Lower leg skin (tissue), 4 donors: ENCODE results near the gene CD276. TPM values are rescaled to one million over a fixed set of nuclear protein-coding genes. Genes with fewer than 3 reads are reported as not detected.

Experiments used
- DNase-seq, 2 donors: peaks; one replicate each; pipeline ENCODE4 v3.0.0-alpha.2; 2019; ENCODE audit warnings: low spot score in 2 of 2
- H3K4me3 ChIP-seq: fragments of 200-600 bp; sonication (generic); 2 replicates; pipeline ENCODE4 v1.5.1; 2017; ENCODE audit warnings: mild to moderate bottlenecking, low read depth; ENCODE audit not compliant: poor library complexity, severe bottlenecking
- POLR2A ChIP-seq, 2 donors: fragments of 450-650 bp; IDR thresholded peaks; one replicate each; pipeline ENCODE4 v1.6.1; 2016 to 2017; ENCODE audit warnings: antibody characterized with exemption in 2 of 2, mild to moderate bottlenecking in 1 of 2, moderate library complexity in 1 of 2
- WGBS, 2 donors: methylation state at CpG; one replicate each; pipeline ENCODE4 v1.1.5; 2018; 5-methylcytosine and 5-hydroxymethylcytosine counted together
- intact Hi-C: fragments of 100-400 bp; cut with DNase I; formaldehyde crosslinking; loops from one replicate; pipeline ENCODE4 v1.15.0; 2023; ENCODE audit warnings: low total_unique reads
- total RNA-seq, 4 donors: library from RNA; depleted of rRNA; stranded (reverse); fragments of >200 nt; gene quantifications; one replicate each; pipeline ENCODE4 v1.1.0, GENCODE V29; 2016
- TF ChIP-seq, protein P1 (sequence below), 3 donors: fragments of 450-650 bp; IDR thresholded peaks; one replicate each; pipeline ENCODE4 v1.5.1; 2016; ENCODE audit warnings: antibody characterized with exemption in 3 of 3, mild to moderate bottlenecking in 3 of 3, moderate library complexity in 2 of 3

CD276 gene
- total RNA-seq, 4 donors from 2014 or later, result 33.4 to 49.9 (median 45.4) TPM

DNA sequence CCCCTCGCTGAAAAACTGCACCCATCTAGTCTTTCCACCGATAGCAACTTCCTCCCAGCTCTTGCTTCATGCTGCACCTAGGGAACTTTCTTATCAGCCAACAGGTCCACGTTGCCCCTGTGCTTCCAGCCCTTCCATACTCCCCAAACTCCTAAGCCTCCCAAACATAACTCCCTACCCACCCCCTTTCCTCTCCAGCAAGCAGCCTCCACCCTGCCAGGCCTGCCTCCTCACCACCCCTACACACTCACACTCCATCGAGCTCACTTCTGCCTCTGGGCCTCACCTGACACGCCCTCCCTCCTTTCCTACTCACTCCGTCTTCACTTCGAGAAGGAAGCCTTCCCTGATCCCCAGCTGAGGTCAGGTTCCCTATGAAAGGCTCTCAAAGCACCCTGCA lies 60.9 kb downstream of the CD276 start:
- WGBS, 2 donors, result 60 to 68% methylated on average over 7 of the region's 7 CpGs
- no peak overlapping the region for H3K4me3 ChIP-seq
- TF ChIP-seq POLR2A (IDR thresholded peaks at IDR 0.05), result no peak
- TF ChIP-seq, protein P1, sequence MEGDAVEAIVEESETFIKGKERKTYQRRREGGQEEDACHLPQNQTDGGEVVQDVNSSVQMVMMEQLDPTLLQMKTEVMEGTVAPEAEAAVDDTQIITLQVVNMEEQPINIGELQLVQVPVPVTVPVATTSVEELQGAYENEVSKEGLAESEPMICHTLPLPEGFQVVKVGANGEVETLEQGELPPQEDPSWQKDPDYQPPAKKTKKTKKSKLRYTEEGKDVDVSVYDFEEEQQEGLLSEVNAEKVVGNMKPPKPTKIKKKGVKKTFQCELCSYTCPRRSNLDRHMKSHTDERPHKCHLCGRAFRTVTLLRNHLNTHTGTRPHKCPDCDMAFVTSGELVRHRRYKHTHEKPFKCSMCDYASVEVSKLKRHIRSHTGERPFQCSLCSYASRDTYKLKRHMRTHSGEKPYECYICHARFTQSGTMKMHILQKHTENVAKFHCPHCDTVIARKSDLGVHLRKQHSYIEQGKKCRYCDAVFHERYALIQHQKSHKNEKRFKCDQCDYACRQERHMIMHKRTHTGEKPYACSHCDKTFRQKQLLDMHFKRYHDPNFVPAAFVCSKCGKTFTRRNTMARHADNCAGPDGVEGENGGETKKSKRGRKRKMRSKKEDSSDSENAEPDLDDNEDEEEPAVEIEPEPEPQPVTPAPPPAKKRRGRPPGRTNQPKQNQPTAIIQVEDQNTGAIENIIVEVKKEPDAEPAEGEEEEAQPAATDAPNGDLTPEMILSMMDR (IDR thresholded peaks at IDR 0.05), result no peak
- intact Hi-C loops, result no loop called here
- no peak for DNase-seq

DNA sequence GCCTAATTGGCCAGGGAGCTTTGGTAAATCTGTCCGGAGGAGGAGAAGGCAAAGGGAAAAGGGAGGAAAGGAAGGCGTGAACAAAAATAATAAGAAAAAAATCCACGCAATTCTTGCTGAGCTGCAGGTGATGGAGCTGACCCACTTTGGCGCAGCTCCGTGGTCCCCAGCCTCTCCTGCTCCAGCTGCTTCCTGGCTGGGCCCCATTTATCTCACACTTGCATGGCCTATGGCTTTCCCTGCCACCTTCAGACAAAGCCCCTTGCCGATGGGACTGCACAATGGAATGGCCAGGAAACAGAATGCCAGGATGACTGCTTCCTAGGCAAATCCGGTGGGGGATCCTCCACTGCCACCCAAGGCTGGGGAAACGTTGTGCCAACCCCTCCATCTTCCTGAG lies 62.1 kb downstream of the CD276 start:
- WGBS, 2 donors, result 70 to 80% methylated on average over 8 of the region's 8 CpGs
- intact Hi-C loops, result no loop called here
- TF ChIP-seq, protein P1 (IDR thresholded peaks at IDR 0.05), result no peak
- no peak for TF ChIP-seq POLR2A (IDR thresholded peaks at IDR 0.05)
- H3K4me3 ChIP-seq, result no peak overlapping the region
- DNase-seq, result no peak

DNA sequence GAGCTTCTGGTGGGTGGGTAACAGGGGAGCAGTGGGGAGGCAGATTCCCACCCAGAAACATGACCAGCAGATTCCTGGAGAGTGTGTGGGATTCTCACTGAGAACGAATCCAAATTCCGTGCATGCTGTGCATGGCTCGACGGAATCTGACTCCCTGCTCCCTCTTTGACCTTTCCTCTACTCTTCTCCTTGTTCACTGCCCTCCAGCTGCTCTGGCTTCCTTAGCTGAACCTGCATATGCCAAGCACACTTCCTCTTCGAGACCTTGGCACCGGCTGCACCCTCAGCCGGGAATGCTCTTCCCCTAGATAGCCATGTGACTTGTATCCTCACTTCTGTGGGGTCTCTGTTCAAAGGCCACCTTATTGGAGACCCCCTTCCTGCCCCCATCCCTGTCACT lies 62.7 kb downstream of the CD276 start:
- 26 to 40% methylated on average over 7 of the region's 7 CpGs for WGBS, 2 donors
- no peak overlapping the region for H3K4me3 ChIP-seq
- intact Hi-C loops, result no loop called here
- no peak for TF ChIP-seq POLR2A (IDR thresholded peaks at IDR 0.05)
- TF ChIP-seq, protein P1 (IDR thresholded peaks at IDR 0.05), result no peak
- no peak for DNase-seq

DNA sequence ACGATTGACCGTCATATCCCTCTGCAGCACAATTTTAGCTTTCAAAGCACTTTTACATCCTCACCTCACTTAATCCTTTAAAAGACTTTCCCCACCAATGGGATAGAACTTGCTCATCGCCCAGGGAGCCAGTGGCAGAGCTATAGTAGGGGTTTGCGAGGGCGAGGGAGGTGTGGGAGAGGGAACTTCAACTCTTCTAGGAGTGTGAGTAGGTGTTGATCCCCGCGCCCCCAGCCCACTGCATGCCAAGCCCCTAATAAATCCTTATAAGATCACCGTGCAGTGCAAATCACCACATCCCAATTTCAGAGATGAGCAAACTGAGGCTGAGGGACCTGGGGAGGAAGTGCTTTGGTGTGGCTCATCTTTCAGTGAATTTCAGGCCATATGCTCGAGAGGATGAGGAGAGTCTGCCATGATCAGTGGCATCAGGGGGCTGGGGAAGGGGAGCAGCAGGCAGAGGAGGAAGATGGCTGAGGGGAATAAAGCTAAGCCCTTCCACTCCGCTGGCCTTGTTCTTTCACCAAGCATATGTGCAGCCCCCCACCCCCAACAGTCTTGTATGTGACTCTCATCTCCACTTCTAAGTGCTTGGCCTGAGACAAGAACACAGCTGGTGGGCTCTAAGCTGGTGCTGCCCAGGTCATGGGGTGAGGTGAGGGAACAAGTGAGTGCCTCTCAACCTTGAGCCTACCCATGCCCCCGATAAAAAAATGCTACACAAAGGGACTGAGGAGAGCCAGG lies 63.8 kb downstream of the CD276 start:
- no peak for TF ChIP-seq POLR2A (IDR thresholded peaks at IDR 0.05)
- H3K4me3 ChIP-seq, result no peak overlapping the region
- WGBS, 2 donors, result 90% methylated on average over 11 of the region's 11 CpGs
- intact Hi-C loops, result no loop called here
- DNase-seq, result no peak

DNA sequence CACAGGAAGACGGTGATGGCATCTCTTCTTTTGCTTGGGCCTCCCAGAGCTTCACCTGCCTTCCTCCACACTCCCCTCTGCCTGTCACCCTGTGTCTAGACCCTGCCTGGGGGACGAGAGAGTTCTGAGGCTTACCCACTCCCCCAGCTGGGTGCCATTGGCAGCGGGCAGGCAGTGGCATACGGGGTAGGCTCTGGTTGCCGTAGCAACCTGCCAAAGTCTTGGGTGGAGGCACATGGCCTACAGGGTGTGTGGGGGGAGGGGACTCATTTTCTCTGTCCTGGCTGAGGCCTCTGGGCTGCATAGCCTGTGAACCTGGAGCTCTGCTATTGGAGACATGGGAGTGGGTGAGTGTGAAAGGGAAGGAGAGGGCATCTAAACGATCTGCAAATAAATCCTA lies 64.5 kb downstream of the CD276 start:
- no peak for DNase-seq
- 61 to 72% methylated on average over 4 to 6 of the region's 6 CpGs for WGBS, 2 donors
- no peak overlapping the region for H3K4me3 ChIP-seq
- TF ChIP-seq POLR2A (IDR thresholded peaks at IDR 0.05), result no peak
- TF ChIP-seq, protein P1 (IDR thresholded peaks at IDR 0.05), result no peak
- intact Hi-C loops, result no loop called here

DNA sequence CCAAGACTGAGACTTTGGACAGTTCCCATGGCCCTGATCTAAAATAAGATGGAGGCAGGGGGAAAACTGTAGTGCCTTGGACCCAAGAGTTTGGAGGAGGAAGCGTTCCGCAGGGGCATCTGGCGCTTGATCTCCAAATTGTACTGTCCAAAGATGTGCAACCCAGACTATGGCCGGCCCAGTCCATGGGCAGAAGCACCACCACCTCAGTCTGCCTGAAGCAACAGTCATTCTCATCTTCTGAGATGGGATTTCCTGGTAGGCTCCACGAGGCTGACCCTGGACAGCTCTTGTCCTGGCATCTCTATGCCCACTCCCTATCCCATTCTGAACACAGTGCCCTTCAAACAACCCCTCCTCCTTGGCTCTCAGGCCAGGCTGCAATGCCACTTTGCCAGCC lies 65.3 kb downstream of the CD276 start:
- TF ChIP-seq POLR2A (IDR thresholded peaks at IDR 0.05), result no peak
- TF ChIP-seq, protein P1 (IDR thresholded peaks at IDR 0.05), result no peak
- H3K4me3 ChIP-seq, result no peak overlapping the region
- intact Hi-C loops, result no loop called here
- no peak for DNase-seq
- 77 to 88% methylated on average over 5 of the region's 5 CpGs for WGBS, 2 donors
